Fibroblast of skin of left quadriceps (primary cell): ENCODE data around the gene PARP1.
A peak's percentile ranks its signal among the peaks of the same experiment; 100 is the strongest.
"Not testable (repeated sequence)": the region's sequence is repeated elsewhere in the genome, so short reads cannot be mapped to it uniquely, and the experiment has no call there.

Experiments
- DNase-seq, 2 experiments: peaks; one replicate each; pipeline ENCODE4 v3.0.0-alpha.2; 2013; ENCODE audit warnings: low read depth in 2 of 2

Gene PARP1

GRCh38 chr1:226407497-226408284 is at the start of gene PARP1:
PARP1 (minus strand) TSS chr1:226408093; CDS start chr1:226407929, 164 bp downstream.
- DNase-seq = peak; percentile 67

GRCh38 chr1:226457307-226457712 is 49.4 kb upstream of the PARP1 start:
- no peak for DNase-seq

- no peak for DNase-seq
Observed at GRCh38 chr1:226455843-226456242, 48.0 kb upstream of the PARP1 start.

GRCh38 chr1:226454349-226454748 is 46.5 kb upstream of the PARP1 start:
- DNase-seq = no peak

GRCh38 chr1:226453015-226453704 is 45.3 kb upstream of the PARP1 start:
- DNase-seq = no peak

GRCh38 chr1:226450688-226451087 is 42.8 kb upstream of the PARP1 start:
- DNase-seq = no peak

- no peak for DNase-seq
Observed at GRCh38 chr1:226449823-226450222, 41.9 kb upstream of the PARP1 start.

GRCh38 chr1:226447932-226448665 is 40.2 kb upstream of the PARP1 start:
- no peak for DNase-seq

- DNase-seq = no peak
Observed at GRCh38 chr1:226446094-226446493, 38.2 kb upstream of the PARP1 start.

GRCh38 chr1:226444901-226445300 is 37.0 kb upstream of the PARP1 start:
- DNase-seq = no peak

GRCh38 chr1:226443439-226443838 is 35.5 kb upstream of the PARP1 start:
- DNase-seq = peak; percentile 37 to 45

GRCh38 chr1:226443033-226443432 is 35.1 kb upstream of the PARP1 start:
- DNase-seq = no peak

- DNase-seq = no peak
Observed at GRCh38 chr1:226441629-226442028, 33.7 kb upstream of the PARP1 start.

GRCh38 chr1:226440512-226440911 is 32.6 kb upstream of the PARP1 start:
- no peak for DNase-seq

- DNase-seq = no peak
Observed at GRCh38 chr1:226438007-226438406, 30.1 kb upstream of the PARP1 start.

- no peak for DNase-seq
Observed at GRCh38 chr1:226436855-226437491, 29.1 kb upstream of the PARP1 start.

GRCh38 chr1:226436472-226436854 is 28.6 kb upstream of the PARP1 start:
- DNase-seq = no peak

- DNase-seq = no peak
Observed at GRCh38 chr1:226433341-226433720, 25.4 kb upstream of the PARP1 start.

GRCh38 chr1:226432586-226433340 is 24.9 kb upstream of the PARP1 start:
- no peak for DNase-seq

- not testable (repeated sequence) for DNase-seq
Observed at GRCh38 chr1:226431898-226432297, 24.0 kb upstream of the PARP1 start.
